ENCODE results near the gene EYS.
"Not testable (repeated sequence)": the region's sequence is repeated elsewhere in the genome, so short reads cannot be mapped to it uniquely, and the experiment has no call there.

The EYS gene

GRCh38 chr6:64476935-64477334 is 1230.1 kb downstream of the EYS start:
- DNase-seq (ENCODE audit: low spot score): no peak

GRCh38 chr6:64469405-64469804 is 1237.6 kb downstream of the EYS start:
- not testable (repeated sequence) for DNase-seq (ENCODE audit: low spot score)

- no peak for DNase-seq (ENCODE audit: low spot score)
Measured at GRCh38 chr6:64467656-64468055, 1239.4 kb downstream of the EYS start.

- DNase-seq (ENCODE audit: low spot score): no peak
Measured at GRCh38 chr6:64459411-64459944, 1247.5 kb downstream of the EYS start.

GRCh38 chr6:64448101-64448500 is 1258.9 kb downstream of the EYS start:
- not testable (repeated sequence) for DNase-seq (ENCODE audit: low spot score)

GRCh38 chr6:64445038-64445437 is 1262.0 kb downstream of the EYS start:
- DNase-seq (ENCODE audit: low spot score): no peak

GRCh38 chr6:64439274-64439673 is 1267.8 kb downstream of the EYS start:
- no peak for DNase-seq (ENCODE audit: low spot score)

- no peak for DNase-seq (ENCODE audit: low spot score)
Measured at GRCh38 chr6:64437996-64438395, 1269.0 kb downstream of the EYS start.

GRCh38 chr6:64429926-64430325 is 1277.1 kb downstream of the EYS start:
- DNase-seq (ENCODE audit: low spot score): no peak

- no peak for DNase-seq (ENCODE audit: low spot score)
Measured at GRCh38 chr6:64428186-64428585, 1278.8 kb downstream of the EYS start.

- no peak for DNase-seq (ENCODE audit: low spot score)
Measured at GRCh38 chr6:64415926-64416325, 1291.1 kb downstream of the EYS start.

- no peak for DNase-seq (ENCODE audit: low spot score)
Measured at GRCh38 chr6:64411226-64411625, 1295.8 kb downstream of the EYS start.

- no peak for DNase-seq (ENCODE audit: low spot score)
Measured at GRCh38 chr6:64409948-64410347, 1297.1 kb downstream of the EYS start.

GRCh38 chr6:64404396-64404795 is 1302.6 kb downstream of the EYS start:
- no peak for DNase-seq (ENCODE audit: low spot score)

GRCh38 chr6:64383277-64383676 is 1323.7 kb downstream of the EYS start:
- no peak for DNase-seq (ENCODE audit: low spot score)

GRCh38 chr6:64376394-64376793 is 1330.6 kb downstream of the EYS start:
- no peak for DNase-seq (ENCODE audit: low spot score)

- DNase-seq (ENCODE audit: low spot score): no peak
Measured at GRCh38 chr6:64357430-64357829, 1349.6 kb downstream of the EYS start.

- no peak for DNase-seq (ENCODE audit: low spot score)
Measured at GRCh38 chr6:64347411-64347810, 1359.6 kb downstream of the EYS start.

- no peak for DNase-seq (ENCODE audit: low spot score)
Measured at GRCh38 chr6:64335195-64335594, 1371.8 kb downstream of the EYS start.

- DNase-seq (ENCODE audit: low spot score): no peak
Measured at GRCh38 chr6:64334636-64335035, 1372.4 kb downstream of the EYS start.

- no peak for DNase-seq (ENCODE audit: low spot score)
Measured at GRCh38 chr6:64330694-64331307, 1376.2 kb downstream of the EYS start.

- no peak for DNase-seq (ENCODE audit: low spot score)
Measured at GRCh38 chr6:64326939-64327338, 1380.1 kb downstream of the EYS start.

- no peak for DNase-seq (ENCODE audit: low spot score)
Measured at GRCh38 chr6:64325093-64325492, 1381.9 kb downstream of the EYS start.

GRCh38 chr6:64310214-64310613 is 1396.8 kb downstream of the EYS start:
- DNase-seq (ENCODE audit: low spot score): no peak
